H9 (cell line): ENCODE measurements around the gene PXK. TPM values are rescaled to one million over a fixed set of nuclear protein-coding genes. Genes with fewer than 3 reads are reported as not detected.

Experiments
- DNase-seq: peaks from one replicate; pipeline ENCODE4 v3.0.0-alpha.2; 2017
- H2AFZ ChIP-seq: one replicate; pipeline ENCODE4 v1.6.1; 2013; ENCODE audit warnings: mild to moderate bottlenecking, low read length, control low read depth, moderate library complexity
- H2AK5ac ChIP-seq: 2 replicates; pipeline ENCODE4 v1.6.1; 2013; ENCODE audit warnings: low read length, control low read depth, mixed read lengths; ENCODE audit not compliant: insufficient read length
- H2BK120ac ChIP-seq: one replicate; pipeline ENCODE4 v1.6.1; 2013; ENCODE audit warnings: low read depth, mild to moderate bottlenecking, low read length, control low read depth, inconsistent platforms; ENCODE audit not compliant: poor library complexity, severe bottlenecking
- H2BK12ac ChIP-seq: 2 replicates; pipeline ENCODE4 v1.6.1; 2013; ENCODE audit warnings: low read length, control low read depth, mixed read lengths, low read depth; ENCODE audit not compliant: insufficient read length
- H2BK15ac ChIP-seq: 2 replicates; pipeline ENCODE4 v1.6.1; 2013; ENCODE audit warnings: low read depth, low read length, control low read depth
- H2BK20ac ChIP-seq: one replicate; pipeline ENCODE4 v1.6.1; 2013; ENCODE audit warnings: low read depth, mild to moderate bottlenecking, low read length, control low read depth, inconsistent platforms; ENCODE audit not compliant: poor library complexity, severe bottlenecking
- H2BK5ac ChIP-seq: 2 replicates; pipeline ENCODE4 v1.6.1; 2013; ENCODE audit warnings: low read length, control low read depth, mixed read lengths; ENCODE audit not compliant: insufficient read length
- H3K14ac ChIP-seq: 2 replicates; pipeline ENCODE4 v1.6.1; 2013; ENCODE audit warnings: low read length, control low read depth; ENCODE audit not compliant: insufficient read depth
- H3K18ac ChIP-seq: 2 replicates; pipeline ENCODE4 v1.6.1; 2013; ENCODE audit warnings: low read depth, mild to moderate bottlenecking, mixed read lengths, low read length, control low read depth; ENCODE audit not compliant: insufficient read length
- H3K23ac ChIP-seq: 2 replicates; pipeline ENCODE4 v1.6.1; 2013; ENCODE audit warnings: low read length, control low read depth, mixed read lengths, low read depth; ENCODE audit not compliant: insufficient read length
- H3K23me2 ChIP-seq: 2 replicates; pipeline ENCODE4 v1.6.1; 2013; ENCODE audit warnings: low read depth, mild to moderate bottlenecking, mixed read lengths, low read length, control low read depth; ENCODE audit not compliant: insufficient read length, poor library complexity, severe bottlenecking
- H3K27ac ChIP-seq: 2 replicates; pipeline ENCODE4 v1.5.1; 2013; ENCODE audit warnings: low read length, control low read depth, mixed read lengths, low read depth; ENCODE audit not compliant: insufficient read length
- H3K27me3 ChIP-seq: 2 replicates; pipeline ENCODE4 v1.6.1; 2013; ENCODE audit warnings: low read length, control low read depth, inconsistent platforms; ENCODE audit not compliant: insufficient read depth
- H3K4ac ChIP-seq: 2 replicates; pipeline ENCODE4 v1.6.1; 2013; ENCODE audit warnings: low read depth, mild to moderate bottlenecking, control low read depth, inconsistent platforms, low read length, moderate library complexity
- H3K4me1 ChIP-seq: 2 replicates; pipeline ENCODE4 v1.6.1; 2013; ENCODE audit warnings: low read length, control low read depth, inconsistent platforms; ENCODE audit not compliant: insufficient read depth
- H3K4me2 ChIP-seq: 2 replicates; pipeline ENCODE4 v1.6.1; 2013; ENCODE audit warnings: low read length, control low read depth, mixed read lengths; ENCODE audit not compliant: insufficient read length, insufficient read depth
- H3K56ac ChIP-seq: 2 replicates; pipeline ENCODE4 v1.6.1; 2013; ENCODE audit warnings: low read depth, mild to moderate bottlenecking, mixed read lengths, low read length, control low read depth; ENCODE audit not compliant: insufficient read length
- H3K79me1 ChIP-seq: 2 replicates; pipeline ENCODE4 v1.6.1; 2013; ENCODE audit warnings: low read depth, mild to moderate bottlenecking, moderate library complexity, low read length, control low read depth, inconsistent platforms; ENCODE audit not compliant: insufficient read depth, poor library complexity, severe bottlenecking
- H3K79me2 ChIP-seq: 2 replicates; pipeline ENCODE4 v1.6.1; 2013; ENCODE audit warnings: low read length, control low read depth, inconsistent platforms; ENCODE audit not compliant: insufficient read depth
- H3K9ac ChIP-seq: 2 replicates; pipeline ENCODE4 v1.6.1; 2013; ENCODE audit warnings: low read length, control low read depth, mixed read lengths; ENCODE audit not compliant: insufficient read length; ENCODE audit errors: extremely low read depth
- H3K9me3 ChIP-seq: one replicate; pipeline ENCODE4 v1.6.1; 2013; ENCODE audit warnings: low read depth, low read length, inconsistent platforms; ENCODE audit not compliant: control insufficient read depth
- H3T11ph ChIP-seq: one replicate; pipeline ENCODE4 v1.6.1; 2013; ENCODE audit warnings: mild to moderate bottlenecking, low read length, control low read depth, inconsistent platforms
- H4K20me1 ChIP-seq: one replicate; pipeline ENCODE4 v1.6.1; 2013; ENCODE audit not compliant: control insufficient read depth, insufficient read length, insufficient read depth
- H4K5ac ChIP-seq: 2 replicates; pipeline ENCODE4 v1.6.1; 2013; ENCODE audit warnings: low read depth, mild to moderate bottlenecking, mixed read lengths, low read length, control low read depth; ENCODE audit not compliant: insufficient read length
- H4K8ac ChIP-seq: replicated peaks from 2 replicates; pipeline ENCODE4 v1.6.1; 2013; ENCODE audit warnings: low read length, control low read depth, mixed read lengths, low read depth; ENCODE audit not compliant: insufficient read length
- H4K91ac ChIP-seq: 2 replicates; pipeline ENCODE4 v1.6.1; 2013; ENCODE audit warnings: low read depth, mild to moderate bottlenecking, moderate library complexity, mixed read lengths, low read length, control low read depth; ENCODE audit not compliant: insufficient read length
- H3K27ac Mint-ChIP-seq, 3 experiments: 2 replicates in 2 of 3; 3 replicates in 1 of 3; pipeline ENCODE4 v1.8.0; 2020 to 2021; ENCODE audit warnings: mixed read lengths in 3 of 3, mild to moderate bottlenecking in 1 of 3, moderate library complexity in 1 of 3
- H3K27me3 Mint-ChIP-seq: 2 replicates; pipeline ENCODE4 v1.8.0; 2021; ENCODE audit warnings: low read depth, mild to moderate bottlenecking, moderate library complexity, mixed read lengths
- H3K36me3 Mint-ChIP-seq, 3 experiments: 2 replicates in 2 of 3; 3 replicates in 1 of 3; pipeline ENCODE4 v1.8.0; 2020 to 2021; ENCODE audit warnings: low read depth in 3 of 3, mixed read lengths in 3 of 3; ENCODE audit not compliant: insufficient read depth in 1 of 3
- H3K4me1 Mint-ChIP-seq, 2 experiments: 2 replicates each; pipeline ENCODE4 v1.8.0; 2020; ENCODE audit warnings: mixed read lengths in 2 of 2
- H3K4me3 Mint-ChIP-seq, 2 experiments: 2 replicates in 1 of 2; 3 replicates in 1 of 2; pipeline ENCODE4 v1.8.0; 2020 to 2021; ENCODE audit warnings: mild to moderate bottlenecking in 2 of 2, mixed read lengths in 2 of 2, moderate library complexity in 1 of 2
- H3K9me3 Mint-ChIP-seq, 2 experiments: 2 replicates in 1 of 2; 3 replicates in 1 of 2; pipeline ENCODE4 v1.8.0; 2020; ENCODE audit warnings: mild to moderate bottlenecking in 2 of 2, mixed read lengths in 2 of 2, moderate library complexity in 1 of 2
- WGBS: extraction: QIAGEN DNeasy Blood & Tissue Kit; methylation state at CpG from one replicate; pipeline ENCODE4 v1.1.7; 2013; ENCODE audit warnings: missing lambda C conversion rate, low lambda C conversion rate, mixed read lengths; ENCODE audit not compliant: insufficient read length; ENCODE audit errors: extremely low coverage; 5-methylcytosine and 5-hydroxymethylcytosine counted together
- total RNA-seq: library from RNA; stranded (reverse); gene quantifications from 2 replicates; pipeline ENCODE4 v1.2.1, GENCODE V29; 2021
- TF ChIP-seq, protein P1 (sequence below): fragments of 200-600 bp; sonication (generic); conservative IDR thresholded peaks from 3 replicates; pipeline ENCODE4 v1.8.0; 2021; ENCODE audit warnings: antibody characterized with exemption, mild to moderate bottlenecking

PXK gene
- total RNA-seq, 1 experiment from 2014 or later: 3.3 TPM

DNA sequence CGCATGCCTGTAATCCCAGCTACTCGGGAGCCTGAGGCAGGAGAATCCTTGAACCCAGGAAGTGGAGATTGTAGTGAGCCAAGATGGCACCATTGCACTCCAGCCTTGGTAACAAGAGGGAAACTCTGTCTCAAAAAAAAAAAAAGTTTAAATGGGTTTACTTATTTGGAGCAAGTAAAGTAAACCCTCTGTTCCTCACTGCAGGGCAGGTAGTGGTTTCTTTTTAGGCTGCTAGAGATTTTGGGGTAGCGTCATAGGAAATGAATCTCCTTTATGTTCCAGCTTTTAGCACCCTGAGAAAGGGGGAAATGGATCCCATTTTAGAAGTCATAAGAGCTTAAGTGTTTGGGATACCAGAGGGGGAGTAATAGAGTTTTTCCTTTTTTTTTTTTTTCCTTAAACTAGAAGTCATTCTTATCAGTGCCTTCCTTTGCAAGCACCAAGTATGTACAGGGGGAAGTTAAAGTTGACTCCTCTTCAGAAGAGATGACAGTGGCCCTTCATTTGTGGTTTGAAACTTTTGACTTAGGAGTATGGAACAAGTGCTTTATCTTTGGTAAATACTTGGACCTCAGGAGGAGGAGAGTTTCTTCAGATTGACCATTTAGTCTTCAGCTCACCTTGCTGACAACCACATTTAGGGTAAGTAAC lies 8.0 kb downstream of the PXK start:
- no peak overlapping the region for H3K4me3 Mint-ChIP-seq
- Histone ChIP-seq H4K91ac (no peak overlapping the region), H2BK15ac (no peak overlapping the region), H3K9me3 (no peaks in the 10 kb centered on the region), H3K27me3 (no peaks in the 10 kb centered on the region), H4K5ac (no peak overlapping the region), H4K8ac (no peak overlapping the region), H3K4ac (no peak overlapping the region), H2BK12ac (no peak overlapping the region), H3K14ac (no peak overlapping the region), H3K23ac (no peak overlapping the region), H4K20me1 (no peaks in the 10 kb centered on the region), H3K18ac (no peak overlapping the region), H2BK20ac (no peak overlapping the region), H3K56ac (no peak overlapping the region), H2AFZ (no peak overlapping the region), H3K9ac (no peak overlapping the region), H3K79me2 (no peaks in the 10 kb centered on the region), H2AK5ac (no peak overlapping the region), H3K23me2 (no peaks in the 10 kb centered on the region), H3K4me2 (no peak overlapping the region), H2BK5ac (no peak overlapping the region), H3K79me1 (no peaks in the 10 kb centered on the region), H2BK120ac (no peak overlapping the region), H3K4me1 (no peaks in the 10 kb centered on the region), H3K27ac (no peak overlapping the region), H3T11ph (no peak overlapping the region)
- H3K36me3 Mint-ChIP-seq: no peaks in the 10 kb centered on the region
- TF ChIP-seq, protein P1, sequence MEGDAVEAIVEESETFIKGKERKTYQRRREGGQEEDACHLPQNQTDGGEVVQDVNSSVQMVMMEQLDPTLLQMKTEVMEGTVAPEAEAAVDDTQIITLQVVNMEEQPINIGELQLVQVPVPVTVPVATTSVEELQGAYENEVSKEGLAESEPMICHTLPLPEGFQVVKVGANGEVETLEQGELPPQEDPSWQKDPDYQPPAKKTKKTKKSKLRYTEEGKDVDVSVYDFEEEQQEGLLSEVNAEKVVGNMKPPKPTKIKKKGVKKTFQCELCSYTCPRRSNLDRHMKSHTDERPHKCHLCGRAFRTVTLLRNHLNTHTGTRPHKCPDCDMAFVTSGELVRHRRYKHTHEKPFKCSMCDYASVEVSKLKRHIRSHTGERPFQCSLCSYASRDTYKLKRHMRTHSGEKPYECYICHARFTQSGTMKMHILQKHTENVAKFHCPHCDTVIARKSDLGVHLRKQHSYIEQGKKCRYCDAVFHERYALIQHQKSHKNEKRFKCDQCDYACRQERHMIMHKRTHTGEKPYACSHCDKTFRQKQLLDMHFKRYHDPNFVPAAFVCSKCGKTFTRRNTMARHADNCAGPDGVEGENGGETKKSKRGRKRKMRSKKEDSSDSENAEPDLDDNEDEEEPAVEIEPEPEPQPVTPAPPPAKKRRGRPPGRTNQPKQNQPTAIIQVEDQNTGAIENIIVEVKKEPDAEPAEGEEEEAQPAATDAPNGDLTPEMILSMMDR: no peak
- H3K27ac Mint-ChIP-seq: no peak overlapping the region
- H3K27me3 Mint-ChIP-seq: no peaks in the 10 kb centered on the region; the same call in 1 of the 2 replicates
- H3K4me1 Mint-ChIP-seq: no peaks in the 10 kb centered on the region
- H3K9me3 Mint-ChIP-seq: no peaks in the 10 kb centered on the region
- no CpG with 5 or more reads among the region's 3 CpGs for WGBS
- DNase-seq: no peak
